Suprapubic skin (tissue), 3 donors: ENCODE results near the gene SEMA3F.

Experiments
- CTCF ChIP-seq, 2 donors: fragments of 200-600 bp in 1 of 2; fragments of 450-650 bp in 1 of 2; sonication (generic) in 1 of 2; IDR thresholded peaks; one replicate each; pipeline ENCODE4 v1.5.1; 2016 to 2019; ENCODE audit warnings: antibody characterized with exemption in 2 of 2, mild to moderate bottlenecking in 1 of 2, moderate library complexity in 1 of 2
- EP300 ChIP-seq: sonication (generic); formaldehyde crosslinking; IDR thresholded peaks from one replicate; pipeline ENCODE4 v1.6.1; 2017; ENCODE audit warnings: antibody characterized with exemption
- POLR2A ChIP-seq, 2 donors: fragments of 450-650 bp; IDR thresholded peaks; one replicate each; pipeline ENCODE4 v1.6.1; 2017; ENCODE audit warnings: antibody characterized with exemption in 2 of 2, mild to moderate bottlenecking in 2 of 2, moderate library complexity in 2 of 2

- TF ChIP-seq CTCF (IDR thresholded peaks at IDR 0.05) (no peak), POLR2A (IDR thresholded peaks at IDR 0.05) (no peak), EP300 (no peak)
Observed at GRCh38 chr3:50177346-50177745, 22.2 kb downstream of the SEMA3F start.
